Neural crest cell (in vitro differentiated cells): ENCODE measurements around the gene NPVF. TPM values are rescaled to one million over a fixed set of nuclear protein-coding genes. Genes with fewer than 3 reads are reported as not detected.

Experiments used
- DNase-seq: peaks from one replicate; pipeline ENCODE4 v3.0.0; 2021; ENCODE audit warnings: low read depth, mixed read lengths, low spot score
- H3K27ac Mint-ChIP-seq: one replicate; pipeline ENCODE4 v1.8.0; 2021; ENCODE audit warnings: mild to moderate bottlenecking, mixed read lengths; ENCODE audit not compliant: unreplicated experiment
- H3K27me3 Mint-ChIP-seq: 2 replicates; pipeline ENCODE4 v1.8.0; 2021; ENCODE audit warnings: low read depth, mild to moderate bottlenecking, mixed read lengths
- H3K36me3 Mint-ChIP-seq: 2 replicates; pipeline ENCODE4 v1.8.0; 2021; ENCODE audit warnings: low read depth, mild to moderate bottlenecking, mixed read lengths
- H3K4me1 Mint-ChIP-seq: 2 replicates; pipeline ENCODE4 v1.8.0; 2021; ENCODE audit warnings: mixed read lengths
- H3K4me3 Mint-ChIP-seq: one replicate; pipeline ENCODE4 v1.8.0; 2021; ENCODE audit warnings: mild to moderate bottlenecking, mixed read lengths
- H3K9me3 Mint-ChIP-seq: 2 replicates; pipeline ENCODE4 v1.8.0; 2021; ENCODE audit warnings: mixed read lengths
- CTCF ChIP-seq: fragments of 200-600 bp; sonication (generic); conservative IDR thresholded peaks from 2 replicates; pipeline ENCODE4 v1.5.0; 2021; ENCODE audit warnings: antibody characterized with exemption, mild to moderate bottlenecking
- long read RNA-seq: library from polyadenylated mRNA; unstranded; transcript quantifications from one replicate; pipeline ENCODE4 v2.0.0, GENCODE V29; 2020
- total RNA-seq: library from RNA; stranded (reverse); gene quantifications from 2 replicates; pipeline ENCODE4 v1.2.1, GENCODE V29; 2021

The NPVF gene
- total RNA-seq = not detected in 2 replicates
- long read RNA-seq = 0 reads

- TF ChIP-seq CTCF = no peak
- H3K9me3 Mint-ChIP-seq = peaks cover 3% of the 10 kb centered on the region
- H3K27ac Mint-ChIP-seq = no peak within 1 kb of the TSS
- peaks cover 3% of the 10 kb centered on the region for H3K27me3 Mint-ChIP-seq
- H3K4me3 Mint-ChIP-seq = no peak within 1 kb of the TSS
- DNase-seq = no peak
- H3K4me1 Mint-ChIP-seq = no peaks in the 10 kb centered on the region
- no peaks in the 10 kb centered on the region for H3K36me3 Mint-ChIP-seq
Measured at GRCh38 chr7:25228386-25228785, at the start of gene NPVF. NPVF (minus strand) TSS chr7:25228486; CDS start chr7:25228439, 47 bp downstream.

- Mint-ChIP-seq H3K36me3 (no peaks in the 10 kb centered on the region), H3K27me3 (no peaks in the 10 kb centered on the region), H3K4me3 (no peak overlapping the region), H3K9me3 (no peaks in the 10 kb centered on the region), H3K4me1 (no peaks in the 10 kb centered on the region), H3K27ac (no peak overlapping the region)
- DNase-seq = no peak
- no peak for TF ChIP-seq CTCF
Measured at GRCh38 chr7:25272265-25272664, 44.0 kb upstream of the NPVF start.

GRCh38 chr7:25263337-25263736, 35.1 kb upstream of the NPVF start:
- TF ChIP-seq CTCF = no peak
- Mint-ChIP-seq H3K4me3 (no peak overlapping the region), H3K27me3 (peaks cover 3% of the 10 kb centered on the region), H3K36me3 (no peaks in the 10 kb centered on the region), H3K27ac (no peak overlapping the region), H3K9me3 (no peaks in the 10 kb centered on the region), H3K4me1 (peaks cover 14% of the 10 kb centered on the region)
- DNase-seq = no peak

GRCh38 chr7:25262586-25262985, 34.3 kb upstream of the NPVF start:
- DNase-seq = no peak
- H3K36me3 Mint-ChIP-seq = no peaks in the 10 kb centered on the region
- H3K4me3 Mint-ChIP-seq = no peak overlapping the region
- TF ChIP-seq CTCF = no peak
- peaks cover 14% of the 10 kb centered on the region for H3K4me1 Mint-ChIP-seq
- H3K27ac Mint-ChIP-seq = no peak overlapping the region
- peaks cover 3% of the 10 kb centered on the region for H3K27me3 Mint-ChIP-seq
- H3K9me3 Mint-ChIP-seq = no peaks in the 10 kb centered on the region

GRCh38 chr7:25261545-25262140, 33.4 kb upstream of the NPVF start:
- DNase-seq = no peak
- Mint-ChIP-seq H3K36me3 (no peaks in the 10 kb centered on the region), H3K9me3 (no peaks in the 10 kb centered on the region), H3K4me1 (peaks cover 14% of the 10 kb centered on the region), H3K27me3 (peaks cover 3% of the 10 kb centered on the region), H3K4me3 (no peak overlapping the region), H3K27ac (no peak overlapping the region)
- TF ChIP-seq CTCF = no peak
